T-helper 1 cell treated with Interleukin-12 subunit alpha and Interleukin-12 subunit beta and Interleukin-4 antibody, amounts not matched to agents 30 ng/mL and 1 ng/mL, for 36 hours (primary cell): ENCODE results near the gene FMN1. TPM values are rescaled to one million over a fixed set of nuclear protein-coding genes. Genes with fewer than 3 reads are reported as not detected.

ENCODE experiments used
- intact Hi-C: fragments of 100-400 bp; cut with micrococcal nuclease; formaldehyde crosslinking; loops from one replicate; pipeline ENCODE4 v1.15.1; 2024
- total RNA-seq: library from RNA; stranded (reverse); gene quantifications from 2 replicates; pipeline ENCODE4 v1.2.3, GENCODE V29; 2022

The FMN1 gene
- total RNA-seq, 1 donor from 2014 or later, result 0.05 TPM

- intact Hi-C loops, result no loop called here
These were observed 457.2 kb downstream of the FMN1 start for GRCh38 chr15:32737304-32737703.

GRCh38 chr15:32736701-32737061, 457.8 kb downstream of the FMN1 start:
- intact Hi-C loops, result no loop called here

- intact Hi-C loops, result no loop called here
These were observed 458.4 kb downstream of the FMN1 start for GRCh38 chr15:32735989-32736700.

- intact Hi-C loops, result no loop called here
These were observed 461.2 kb downstream of the FMN1 start for GRCh38 chr15:32733281-32733680.

- intact Hi-C loops, result no loop called here
These were observed 461.8 kb downstream of the FMN1 start for GRCh38 chr15:32732574-32733157.

GRCh38 chr15:32730677-32731654, 463.5 kb downstream of the FMN1 start:
- intact Hi-C loops, result no loop called here

- intact Hi-C loops, result no loop called here
These were observed 464.7 kb downstream of the FMN1 start for GRCh38 chr15:32729700-32730395.

GRCh38 chr15:32723171-32723948, 471.2 kb downstream of the FMN1 start:
- intact Hi-C loops, result no loop called here

GRCh38 chr15:32722136-32722535, 472.4 kb downstream of the FMN1 start:
- intact Hi-C loops, result no loop called here

- intact Hi-C loops, result no loop called here
These were observed 472.9 kb downstream of the FMN1 start for GRCh38 chr15:32721596-32721995.

GRCh38 chr15:32718821-32719716, 475.4 kb downstream of the FMN1 start:
- intact Hi-C loops, result no loop called here

GRCh38 chr15:32718227-32718820, 476.2 kb downstream of the FMN1 start:
- intact Hi-C loops, result no loop called here

- intact Hi-C loops, result no loop called here
These were observed 476.9 kb downstream of the FMN1 start, which contains the start of gene GREM1 for GRCh38 chr15:32717426-32718226. Gene GREM1, plus strand, starts transcription at chr15:32718004. Its CDS starts 12,687 bp downstream, at chr15:32730691.

- intact Hi-C loops, result no loop called here
These were observed 477.5 kb downstream of the FMN1 start for GRCh38 chr15:32716915-32717425.

GRCh38 chr15:32716216-32716914, 478.1 kb downstream of the FMN1 start:
- intact Hi-C loops, result no loop called here
